Inferior parietal cortex (tissue), 1 donor: Measurements from ENCODE around the gene COPS9.

ENCODE experiments used
- DNase-seq: peaks from one replicate; pipeline ENCODE4 v3.0.0-alpha.2; 2016; ENCODE audit errors: extremely low spot score

Gene COPS9

GRCh38 chr2:240111253-240111652 lies 24.9 kb downstream of the COPS9 start:
- DNase-seq, result no peak

- no peak for DNase-seq
Observed at GRCh38 chr2:240109386-240109785, 26.7 kb downstream of the COPS9 start.

GRCh38 chr2:240107477-240107796 lies 28.7 kb downstream of the COPS9 start:
- no peak for DNase-seq

GRCh38 chr2:240106765-240107476 lies 29.2 kb downstream of the COPS9 start:
- no peak for DNase-seq

- DNase-seq, result no peak
Observed at GRCh38 chr2:240105982-240106381, 30.1 kb downstream of the COPS9 start.

- DNase-seq, result no peak
Observed at GRCh38 chr2:240103136-240103535, 33.0 kb downstream of the COPS9 start.

GRCh38 chr2:240098349-240098748 lies 37.8 kb downstream of the COPS9 start:
- no peak for DNase-seq

GRCh38 chr2:240095556-240096523 lies 40.3 kb downstream of the COPS9 start:
- DNase-seq, result no peak

- no peak for DNase-seq
Observed at GRCh38 chr2:240089306-240089705, 46.8 kb downstream of the COPS9 start.

- DNase-seq, result no peak
Observed at GRCh38 chr2:240086563-240086962, 49.5 kb downstream of the COPS9 start.
